ENCODE data around the gene PDGFA.

DNA sequence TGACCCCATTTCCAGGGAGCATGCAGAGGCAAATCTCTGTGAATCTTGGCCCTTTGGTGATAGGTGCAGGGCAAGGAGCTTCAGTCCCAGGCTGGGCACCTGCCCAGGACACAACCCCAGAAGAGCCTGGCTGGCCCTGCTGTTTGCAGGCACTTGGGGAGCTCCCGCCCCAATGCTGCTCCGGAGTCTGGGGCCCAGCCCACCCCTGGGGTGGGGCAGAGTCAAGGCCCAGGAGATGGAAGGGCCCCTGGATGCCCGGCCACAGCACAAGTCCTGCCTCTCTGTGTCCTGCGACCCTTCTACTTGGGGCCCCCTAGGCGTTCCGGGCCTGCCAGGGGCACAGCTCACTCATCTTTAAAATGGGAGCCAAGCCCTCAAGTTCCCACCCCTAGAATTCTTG, 24.7 kb downstream of the PDGFA start:
- TF ChIP-seq, protein P1, sequence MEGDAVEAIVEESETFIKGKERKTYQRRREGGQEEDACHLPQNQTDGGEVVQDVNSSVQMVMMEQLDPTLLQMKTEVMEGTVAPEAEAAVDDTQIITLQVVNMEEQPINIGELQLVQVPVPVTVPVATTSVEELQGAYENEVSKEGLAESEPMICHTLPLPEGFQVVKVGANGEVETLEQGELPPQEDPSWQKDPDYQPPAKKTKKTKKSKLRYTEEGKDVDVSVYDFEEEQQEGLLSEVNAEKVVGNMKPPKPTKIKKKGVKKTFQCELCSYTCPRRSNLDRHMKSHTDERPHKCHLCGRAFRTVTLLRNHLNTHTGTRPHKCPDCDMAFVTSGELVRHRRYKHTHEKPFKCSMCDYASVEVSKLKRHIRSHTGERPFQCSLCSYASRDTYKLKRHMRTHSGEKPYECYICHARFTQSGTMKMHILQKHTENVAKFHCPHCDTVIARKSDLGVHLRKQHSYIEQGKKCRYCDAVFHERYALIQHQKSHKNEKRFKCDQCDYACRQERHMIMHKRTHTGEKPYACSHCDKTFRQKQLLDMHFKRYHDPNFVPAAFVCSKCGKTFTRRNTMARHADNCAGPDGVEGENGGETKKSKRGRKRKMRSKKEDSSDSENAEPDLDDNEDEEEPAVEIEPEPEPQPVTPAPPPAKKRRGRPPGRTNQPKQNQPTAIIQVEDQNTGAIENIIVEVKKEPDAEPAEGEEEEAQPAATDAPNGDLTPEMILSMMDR (IDR thresholded peaks at IDR 0.05): no peak
- TF ChIP-seq POLR2A (IDR thresholded peaks at IDR 0.05): no peak
